Calu3 (cell line): ENCODE measurements around the gene TAF11L8. TPM values are rescaled to one million over a fixed set of nuclear protein-coding genes. Genes with fewer than 3 reads are reported as not detected.
"Not testable (repeated sequence)": the region's sequence is repeated elsewhere in the genome, so short reads cannot be mapped to it uniquely, and the experiment has no call there.

Experiments
- BruUV-seq: library from RNA; stranded (reverse); fragments of 400-500 nt; replicated peaks from 2 replicates; lab custom pipeline; 2021; lab: Mats Ljungman, UMichigan
- CTCF ChIA-PET: fragments of 300-600 bp; sonication (Branson Sonifier 250); formaldehyde crosslinking; loops from one replicate; lab custom pipeline; 2022; ENCODE audit warnings: antibody characterized with exemption; lab: Charles Lee
- DNase-seq: peaks from one replicate; pipeline ENCODE4 v3.0.0; 2022
- H3K27ac Mint-ChIP-seq: one replicate; pipeline ENCODE4 v1.8.0; 2022; ENCODE audit warnings: mixed read lengths; ENCODE audit not compliant: unreplicated experiment
- H3K27me3 Mint-ChIP-seq: one replicate; pipeline ENCODE4 v1.8.0; 2022; ENCODE audit warnings: mixed read lengths; ENCODE audit not compliant: unreplicated experiment
- H3K36me3 Mint-ChIP-seq: one replicate; pipeline ENCODE4 v1.8.0; 2022; ENCODE audit warnings: mild to moderate bottlenecking, moderate library complexity, mixed read lengths; ENCODE audit not compliant: insufficient read depth, unreplicated experiment
- H3K4me1 Mint-ChIP-seq: one replicate; pipeline ENCODE4 v1.8.0; 2022; ENCODE audit warnings: mild to moderate bottlenecking, low read depth, mixed read lengths; ENCODE audit not compliant: unreplicated experiment
- H3K4me3 Mint-ChIP-seq: one replicate; pipeline ENCODE4 v1.8.0; 2022; ENCODE audit warnings: mild to moderate bottlenecking, low read depth, moderate library complexity, mixed read lengths; ENCODE audit not compliant: unreplicated experiment
- H3K9me3 Mint-ChIP-seq: one replicate; pipeline ENCODE4 v1.8.0; 2022; ENCODE audit warnings: low read depth, mixed read lengths; ENCODE audit not compliant: unreplicated experiment
- intact Hi-C: fragments of 100-400 bp; cut with micrococcal nuclease; formaldehyde crosslinking; loops from one replicate; pipeline ENCODE4 v1.10.0; 2022; ENCODE audit not compliant: unreplicated experiment
- total RNA-seq: library from RNA; stranded (reverse); gene quantifications from 2 replicates; pipeline ENCODE4 v1.2.3, GENCODE V29; 2022

TAF11L8 gene
- total RNA-seq, 1 experiment from 2014 or later: not detected

- H3K9me3 Mint-ChIP-seq, intact Hi-C loops, DNase-seq, H3K27me3 Mint-ChIP-seq, CTCF ChIA-PET, H3K4me1 Mint-ChIP-seq, H3K36me3 Mint-ChIP-seq, H3K4me3 Mint-ChIP-seq, BruUV-seq, H3K27ac Mint-ChIP-seq: not testable (repeated sequence)
These were observed 3.5 kb upstream of the TAF11L8 start, which contains the start of gene TAF11L9 for GRCh38 chr5:17594255-17594654. TAF11L9 (minus strand) TSS chr5:17594394.

GRCh38 chr5:17585658-17586057, 5.1 kb downstream of the TAF11L8 start, which contains the start of gene TAF11L7:
TAF11L7 (minus strand) TSS chr5:17585758.
- H3K27me3 Mint-ChIP-seq, H3K36me3 Mint-ChIP-seq, H3K4me3 Mint-ChIP-seq, H3K9me3 Mint-ChIP-seq, H3K27ac Mint-ChIP-seq, H3K4me1 Mint-ChIP-seq, DNase-seq, BruUV-seq, intact Hi-C loops, CTCF ChIA-PET: not testable (repeated sequence)

Other genes starting within 250 kb of the TAF11L8 start
- not detected in 2 replicates for gene TAF11L2, start 92.7 kb downstream of the TAF11L8 start, total RNA-seq
- gene TAF11L3, start 72.6 kb downstream of the TAF11L8 start, total RNA-seq: not detected in 2 replicates
- not detected in 2 replicates for gene TAF11L4, start 69.2 kb downstream of the TAF11L8 start, total RNA-seq
- gene TAF11L5, start 65.7 kb downstream of the TAF11L8 start, total RNA-seq: not detected in 2 replicates
- gene TAF11L6, start 62.3 kb downstream of the TAF11L8 start, total RNA-seq: not detected in 2 replicates
- not detected in 2 replicates for gene TAF11L7, start 5.2 kb downstream of the TAF11L8 start, total RNA-seq
- gene TAF11L9, start 3.4 kb upstream of the TAF11L8 start, total RNA-seq: not detected in 2 replicates
- gene TAF11L10, start 6.9 kb upstream of the TAF11L8 start, total RNA-seq: not detected in 2 replicates
- not detected in 2 replicates for gene TAF11L11, start 13.2 kb upstream of the TAF11L8 start, total RNA-seq
- gene TAF11L12, start 19.4 kb upstream of the TAF11L8 start, total RNA-seq: not detected in 2 replicates
- gene TAF11L13, start 41.1 kb upstream of the TAF11L8 start, total RNA-seq: not detected in 2 replicates
- not detected in 2 replicates for gene TAF11L14, start 43.5 kb upstream of the TAF11L8 start, total RNA-seq